ENCODE measurements around the gene VEGFC.

DNA sequence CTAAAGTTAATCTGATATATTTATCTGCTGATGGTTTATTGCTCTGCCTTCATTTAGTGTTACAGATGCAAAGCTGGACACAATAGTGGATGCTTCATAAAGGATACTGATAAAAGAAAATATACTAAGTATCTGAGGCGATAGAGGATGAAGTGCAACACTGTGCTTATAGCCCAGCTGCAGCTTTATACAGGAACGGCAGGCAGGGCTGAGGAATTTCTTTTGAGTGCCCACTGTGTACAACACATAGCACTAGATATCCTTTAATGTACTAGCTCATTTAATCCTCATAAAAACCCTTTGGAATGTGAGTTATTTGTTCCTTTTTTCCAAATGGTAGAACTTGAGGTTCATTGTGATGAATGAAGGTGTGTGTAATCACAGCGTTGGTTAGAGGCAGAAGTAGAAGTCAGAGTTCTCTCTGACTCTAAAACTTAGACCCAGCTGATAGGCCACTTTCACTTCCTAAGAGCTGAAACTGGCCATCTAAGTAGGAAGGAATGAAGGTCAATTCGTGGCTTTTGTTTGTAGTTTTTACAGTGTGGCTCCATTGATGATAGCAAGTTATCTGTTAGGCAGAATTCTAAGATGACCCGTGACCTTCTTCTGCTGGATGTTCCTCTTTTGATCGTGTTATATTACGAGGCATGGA is 138.0 kb downstream of the VEGFC start:
- TF ChIP-seq, protein P1, sequence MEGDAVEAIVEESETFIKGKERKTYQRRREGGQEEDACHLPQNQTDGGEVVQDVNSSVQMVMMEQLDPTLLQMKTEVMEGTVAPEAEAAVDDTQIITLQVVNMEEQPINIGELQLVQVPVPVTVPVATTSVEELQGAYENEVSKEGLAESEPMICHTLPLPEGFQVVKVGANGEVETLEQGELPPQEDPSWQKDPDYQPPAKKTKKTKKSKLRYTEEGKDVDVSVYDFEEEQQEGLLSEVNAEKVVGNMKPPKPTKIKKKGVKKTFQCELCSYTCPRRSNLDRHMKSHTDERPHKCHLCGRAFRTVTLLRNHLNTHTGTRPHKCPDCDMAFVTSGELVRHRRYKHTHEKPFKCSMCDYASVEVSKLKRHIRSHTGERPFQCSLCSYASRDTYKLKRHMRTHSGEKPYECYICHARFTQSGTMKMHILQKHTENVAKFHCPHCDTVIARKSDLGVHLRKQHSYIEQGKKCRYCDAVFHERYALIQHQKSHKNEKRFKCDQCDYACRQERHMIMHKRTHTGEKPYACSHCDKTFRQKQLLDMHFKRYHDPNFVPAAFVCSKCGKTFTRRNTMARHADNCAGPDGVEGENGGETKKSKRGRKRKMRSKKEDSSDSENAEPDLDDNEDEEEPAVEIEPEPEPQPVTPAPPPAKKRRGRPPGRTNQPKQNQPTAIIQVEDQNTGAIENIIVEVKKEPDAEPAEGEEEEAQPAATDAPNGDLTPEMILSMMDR (IDR thresholded peaks at IDR 0.05 in 2 of 3, conservative IDR thresholded peaks at IDR 0.05 in 1 of 3; ENCODE audit: borderline replicate concordance in 1 of 3, insufficient read depth in 1 of 3, low read depth in 2 of 3, low read length in 2 of 3), result no peak
- TF ChIP-seq EZH2 (IDR thresholded peaks at IDR 0.05) (no peak), POLR2A (IDR thresholded peaks at IDR 0.05; ENCODE audit: borderline replicate concordance, extremely low read depth, insufficient read depth, insufficient read length) (no peak), POLR2AphosphoS5 (IDR thresholded peaks at IDR 0.05; ENCODE audit: low read depth, low read length) (no peak), RAD21 (IDR thresholded peaks at IDR 0.05; ENCODE audit: low read depth) (no peak), YY1 (IDR thresholded peaks at IDR 0.05; ENCODE audit: extremely low read depth, insufficient replicate concordance, low read depth, low read length) (no peak)
- TF ChIP-seq, protein P2, sequence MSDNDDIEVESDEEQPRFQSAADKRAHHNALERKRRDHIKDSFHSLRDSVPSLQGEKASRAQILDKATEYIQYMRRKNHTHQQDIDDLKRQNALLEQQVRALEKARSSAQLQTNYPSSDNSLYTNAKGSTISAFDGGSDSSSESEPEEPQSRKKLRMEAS (IDR thresholded peaks at IDR 0.05), result no peak
- TF ChIP-seq, protein P3, sequence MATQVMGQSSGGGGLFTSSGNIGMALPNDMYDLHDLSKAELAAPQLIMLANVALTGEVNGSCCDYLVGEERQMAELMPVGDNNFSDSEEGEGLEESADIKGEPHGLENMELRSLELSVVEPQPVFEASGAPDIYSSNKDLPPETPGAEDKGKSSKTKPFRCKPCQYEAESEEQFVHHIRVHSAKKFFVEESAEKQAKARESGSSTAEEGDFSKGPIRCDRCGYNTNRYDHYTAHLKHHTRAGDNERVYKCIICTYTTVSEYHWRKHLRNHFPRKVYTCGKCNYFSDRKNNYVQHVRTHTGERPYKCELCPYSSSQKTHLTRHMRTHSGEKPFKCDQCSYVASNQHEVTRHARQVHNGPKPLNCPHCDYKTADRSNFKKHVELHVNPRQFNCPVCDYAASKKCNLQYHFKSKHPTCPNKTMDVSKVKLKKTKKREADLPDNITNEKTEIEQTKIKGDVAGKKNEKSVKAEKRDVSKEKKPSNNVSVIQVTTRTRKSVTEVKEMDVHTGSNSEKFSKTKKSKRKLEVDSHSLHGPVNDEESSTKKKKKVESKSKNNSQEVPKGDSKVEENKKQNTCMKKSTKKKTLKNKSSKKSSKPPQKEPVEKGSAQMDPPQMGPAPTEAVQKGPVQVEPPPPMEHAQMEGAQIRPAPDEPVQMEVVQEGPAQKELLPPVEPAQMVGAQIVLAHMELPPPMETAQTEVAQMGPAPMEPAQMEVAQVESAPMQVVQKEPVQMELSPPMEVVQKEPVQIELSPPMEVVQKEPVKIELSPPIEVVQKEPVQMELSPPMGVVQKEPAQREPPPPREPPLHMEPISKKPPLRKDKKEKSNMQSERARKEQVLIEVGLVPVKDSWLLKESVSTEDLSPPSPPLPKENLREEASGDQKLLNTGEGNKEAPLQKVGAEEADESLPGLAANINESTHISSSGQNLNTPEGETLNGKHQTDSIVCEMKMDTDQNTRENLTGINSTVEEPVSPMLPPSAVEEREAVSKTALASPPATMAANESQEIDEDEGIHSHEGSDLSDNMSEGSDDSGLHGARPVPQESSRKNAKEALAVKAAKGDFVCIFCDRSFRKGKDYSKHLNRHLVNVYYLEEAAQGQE (IDR thresholded peaks at IDR 0.05; ENCODE audit: low read depth), result no peak

Measured in HCT116 (cell line).